HCEC 1CT (cell line): ENCODE measurements around the gene SUPT6H.
"Not testable (repeated sequence)": the region's sequence is repeated elsewhere in the genome, so short reads cannot be mapped to it uniquely, and the experiment has no call there.

Experiments used
- DNase-seq: peaks from one replicate; pipeline ENCODE4 v3.0.0-alpha.2; 2017

SUPT6H gene

DNA sequence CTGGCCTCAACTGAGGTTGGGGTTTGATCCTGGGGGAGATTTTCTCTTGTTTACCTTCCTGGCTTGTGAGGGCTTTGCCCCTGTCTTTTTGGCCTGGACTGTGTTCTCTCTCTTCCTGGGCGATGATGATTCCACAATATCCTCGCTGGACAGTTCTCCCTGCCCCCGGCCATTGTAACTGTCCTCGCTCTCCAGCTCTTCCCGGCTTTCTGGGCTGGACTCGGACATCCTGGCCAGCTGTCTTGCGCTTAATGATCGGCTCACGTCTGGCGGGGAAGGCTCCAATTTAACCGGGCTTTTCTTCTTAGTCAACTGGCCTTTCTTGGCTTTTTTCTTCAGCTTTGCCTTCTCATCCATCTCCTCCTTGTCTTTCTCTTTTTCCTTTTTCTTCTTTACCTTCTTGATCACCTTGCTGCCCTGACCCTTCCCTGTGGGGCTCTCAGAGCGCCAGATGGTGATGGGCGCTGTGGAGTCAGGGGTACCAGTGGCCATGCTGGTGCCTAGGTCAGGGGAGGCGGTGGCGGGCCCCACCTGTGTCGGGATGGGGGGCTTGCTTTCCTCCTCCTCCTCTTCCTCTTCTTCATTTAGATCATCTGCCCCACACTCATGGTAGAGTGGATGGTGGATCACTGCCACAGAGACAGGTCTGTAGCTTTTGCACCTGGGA is 41.7 kb downstream of the SUPT6H start:
- DNase-seq = no peak

DNA sequence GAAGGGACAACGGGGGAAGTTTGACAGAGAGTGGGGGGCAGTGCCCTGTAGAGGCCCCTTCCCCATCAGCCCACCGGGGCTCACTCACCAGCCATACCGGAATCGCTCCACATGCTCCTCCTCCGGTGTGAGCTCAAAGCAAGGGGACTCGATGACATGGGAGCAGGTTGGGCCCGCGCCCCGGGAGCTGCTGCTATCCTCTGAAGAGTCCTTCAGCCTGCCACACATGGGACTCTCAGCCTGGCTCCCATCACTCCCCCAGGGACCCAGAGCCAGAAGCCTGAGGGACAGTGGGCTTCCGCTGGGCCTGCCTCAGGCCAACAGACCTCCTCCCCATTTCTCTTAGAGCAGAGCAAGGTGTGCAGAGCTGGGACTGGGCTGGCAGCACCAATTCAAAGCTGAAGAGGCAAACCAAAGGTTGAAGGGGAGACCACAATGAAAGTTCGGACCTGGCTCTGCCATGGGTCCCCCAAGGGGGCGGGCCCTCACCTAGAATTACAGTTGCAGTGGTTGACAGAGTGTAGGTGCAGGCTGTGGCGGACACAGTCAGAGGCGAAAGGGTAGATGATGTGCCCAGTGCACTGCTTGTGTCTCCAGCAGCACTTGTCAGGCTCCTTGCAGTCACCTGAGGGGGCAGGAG is 42.3 kb downstream of the SUPT6H start:
- no peak for DNase-seq

DNA sequence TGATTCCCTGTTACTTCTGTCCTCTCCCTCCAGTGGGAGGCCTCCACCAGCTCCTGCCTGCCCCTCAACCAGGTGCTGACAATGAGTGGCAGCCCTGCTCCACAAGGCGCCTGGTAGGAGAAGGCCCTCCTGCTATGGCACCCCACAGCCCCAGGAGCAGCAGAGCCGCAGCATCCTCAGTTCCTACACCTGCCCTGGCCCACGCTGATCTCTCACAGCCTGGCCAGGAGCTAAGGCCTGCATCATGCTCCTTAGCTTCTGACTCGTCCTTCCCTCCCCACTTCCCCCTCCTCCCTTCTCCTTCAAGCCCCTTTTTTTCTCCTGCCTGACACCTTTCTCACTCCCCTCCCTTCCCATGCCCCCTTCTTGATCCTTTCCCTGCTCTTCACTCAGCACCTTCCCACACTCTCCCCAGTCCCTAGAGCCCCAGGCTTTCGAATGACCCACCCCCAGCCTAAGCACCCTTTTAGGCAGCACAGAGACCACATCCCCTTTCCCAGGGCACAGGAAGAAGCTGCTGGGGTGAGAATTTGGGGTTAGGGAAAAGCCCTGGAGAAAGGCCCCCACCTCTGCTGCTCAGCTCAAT is 43.2 kb downstream of the SUPT6H start:
- DNase-seq = no peak

DNA sequence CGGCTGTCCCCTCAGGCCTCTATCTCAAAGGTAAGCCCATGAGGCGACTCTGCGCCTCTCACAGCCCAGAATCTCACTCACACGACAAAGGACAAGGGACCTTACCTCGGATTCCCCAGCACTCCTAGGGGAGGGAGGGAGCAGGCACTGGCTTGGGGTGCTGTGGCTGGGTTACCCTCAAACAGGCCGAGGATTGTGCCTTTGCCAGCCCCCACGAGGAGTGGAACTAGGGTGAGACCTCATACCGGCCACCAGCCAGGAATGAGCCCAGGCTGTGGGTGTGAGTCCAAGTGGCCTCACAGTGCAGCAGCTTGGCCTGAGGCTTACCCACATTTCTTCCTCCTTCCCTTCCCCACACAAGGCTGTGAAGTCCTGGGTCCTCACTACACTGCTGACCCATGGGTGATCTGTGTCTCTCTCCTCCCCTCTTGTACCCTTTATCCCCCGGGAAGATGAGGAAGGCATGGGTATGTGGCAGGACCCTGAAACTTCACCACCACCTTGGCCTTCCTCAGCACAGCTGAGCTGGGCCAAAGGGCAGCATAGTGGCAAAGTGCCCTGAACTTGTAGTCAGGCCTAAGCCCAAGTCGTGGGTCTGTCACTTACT is 43.8 kb downstream of the SUPT6H start:
- no peak for DNase-seq

DNA sequence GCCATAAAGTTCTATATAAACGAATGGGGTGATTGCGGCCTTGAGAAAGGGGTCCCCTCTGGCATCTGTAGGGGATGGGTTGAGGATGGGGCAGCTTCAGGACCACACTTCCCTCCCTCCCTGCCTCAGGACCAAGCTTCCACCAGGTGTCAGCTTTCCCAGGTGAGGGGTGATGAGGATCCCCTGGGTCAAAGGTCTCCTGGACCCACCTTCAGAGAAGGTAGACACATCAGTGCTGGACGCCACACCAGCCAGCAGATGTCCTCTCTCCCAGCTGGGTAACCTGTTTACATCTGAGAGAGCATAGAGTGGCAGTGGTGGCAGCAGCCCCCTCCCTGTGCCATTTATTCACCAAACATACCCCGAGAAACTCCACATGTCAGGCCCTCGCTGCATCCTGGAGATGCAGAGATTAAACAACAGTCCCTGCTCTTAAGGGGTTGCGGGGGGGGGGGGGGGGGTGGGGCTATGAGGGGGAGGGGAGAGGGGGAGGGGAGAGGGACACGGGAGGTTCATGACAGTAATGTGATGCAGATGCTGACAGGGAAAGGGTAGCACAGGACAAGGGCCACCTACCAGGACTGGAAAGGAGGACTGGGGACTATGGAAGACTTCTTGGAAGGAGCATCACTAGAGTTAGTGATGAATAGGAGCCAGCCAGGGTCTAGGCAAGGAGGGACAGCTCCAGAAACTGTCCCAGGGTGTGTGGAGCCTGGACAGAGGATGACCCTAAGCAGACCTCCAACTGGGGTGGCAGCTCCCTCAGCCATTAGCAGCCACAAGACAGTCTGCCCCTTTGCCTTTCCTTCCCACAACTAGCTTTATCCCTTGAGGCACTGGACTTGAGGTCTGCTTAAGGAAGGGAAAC is 44.7 kb downstream of the SUPT6H start:
- DNase-seq = no peak

DNA sequence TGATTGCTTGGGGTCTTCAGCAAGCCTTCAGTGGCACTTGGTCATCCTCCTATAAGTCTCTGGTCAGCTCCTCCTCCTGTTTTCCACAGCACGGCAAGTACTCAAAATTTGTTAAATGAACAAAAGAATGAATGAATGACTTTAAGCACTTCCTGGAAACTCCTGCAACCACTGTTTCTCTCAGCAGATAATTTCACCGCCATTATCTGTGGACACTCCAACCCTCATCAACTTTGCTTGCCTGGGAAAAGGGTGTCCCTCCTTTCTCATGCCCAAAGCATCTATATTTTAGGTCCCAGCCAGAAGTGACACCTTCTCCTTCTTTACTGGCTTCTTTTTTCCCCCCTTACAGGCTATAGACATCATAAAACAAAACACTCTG is 45.3 kb downstream of the SUPT6H start:
- DNase-seq = no peak

DNA sequence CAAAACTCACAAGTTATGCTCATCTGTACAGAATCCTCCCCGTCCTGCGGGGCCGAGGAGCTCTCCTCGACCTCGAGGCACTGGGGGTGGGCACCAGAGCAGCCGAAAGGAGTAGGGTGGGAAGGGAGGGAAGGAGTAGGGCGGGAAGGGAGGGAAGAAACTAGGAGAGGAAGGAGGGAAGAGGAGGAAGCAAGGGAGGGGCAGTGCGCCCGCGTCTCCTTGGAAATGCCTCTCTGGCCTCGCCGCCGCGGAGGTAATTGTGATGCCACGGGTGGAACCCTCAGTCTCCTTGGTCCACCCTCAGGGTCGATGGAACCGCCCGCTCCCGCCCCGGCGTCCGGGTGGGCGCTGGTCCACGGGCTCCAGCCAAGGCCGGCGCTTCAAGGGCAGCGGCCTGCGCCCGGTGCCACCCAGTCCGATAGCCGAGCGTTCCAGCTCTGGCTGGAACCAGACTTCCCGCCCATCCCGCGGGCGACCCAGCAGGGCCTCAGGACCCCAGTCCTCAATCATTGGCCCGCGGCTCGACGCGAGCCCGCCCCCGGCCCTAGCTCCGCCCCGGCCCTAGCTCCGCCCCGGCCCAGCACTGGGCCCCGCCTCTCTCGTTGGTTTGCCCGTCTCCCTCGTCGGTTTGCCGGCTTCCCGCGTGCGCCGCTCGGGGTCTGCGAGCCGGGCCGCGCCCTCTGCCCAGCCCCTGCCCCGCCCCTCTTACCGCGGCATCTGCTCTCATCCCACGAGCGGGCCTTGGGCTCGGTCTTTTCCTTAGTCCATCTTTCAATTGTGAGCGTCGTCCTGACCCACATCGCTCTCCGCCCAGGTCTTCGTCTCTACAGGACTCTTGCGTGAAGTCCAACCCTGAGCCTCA is 49.1 kb downstream of the SUPT6H start:
- DNase-seq = peak; percentile 87

DNA sequence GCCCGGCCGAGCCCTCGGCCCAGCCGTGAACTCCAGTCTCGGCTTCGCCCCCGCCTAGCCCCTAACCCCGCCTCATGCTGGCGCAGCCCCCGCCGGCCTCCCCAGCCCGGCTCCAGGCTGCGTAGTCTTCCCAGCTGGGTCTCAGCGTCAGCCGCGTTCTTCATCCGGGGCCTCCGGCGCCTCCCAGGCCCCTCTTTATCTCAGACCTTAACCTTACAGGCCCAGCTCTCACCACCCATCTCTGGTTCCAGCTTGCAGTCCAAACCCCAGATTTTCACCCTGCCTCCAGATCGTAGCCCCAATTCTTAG is 49.7 kb downstream of the SUPT6H start, which contains the start of gene PROCA1:
PROCA1 (minus strand) TSS at position 166 of the 309 bp plus-strand sequence. CDS start 228 bp downstream, outside the sequence.
- no peak for DNase-seq

DNA sequence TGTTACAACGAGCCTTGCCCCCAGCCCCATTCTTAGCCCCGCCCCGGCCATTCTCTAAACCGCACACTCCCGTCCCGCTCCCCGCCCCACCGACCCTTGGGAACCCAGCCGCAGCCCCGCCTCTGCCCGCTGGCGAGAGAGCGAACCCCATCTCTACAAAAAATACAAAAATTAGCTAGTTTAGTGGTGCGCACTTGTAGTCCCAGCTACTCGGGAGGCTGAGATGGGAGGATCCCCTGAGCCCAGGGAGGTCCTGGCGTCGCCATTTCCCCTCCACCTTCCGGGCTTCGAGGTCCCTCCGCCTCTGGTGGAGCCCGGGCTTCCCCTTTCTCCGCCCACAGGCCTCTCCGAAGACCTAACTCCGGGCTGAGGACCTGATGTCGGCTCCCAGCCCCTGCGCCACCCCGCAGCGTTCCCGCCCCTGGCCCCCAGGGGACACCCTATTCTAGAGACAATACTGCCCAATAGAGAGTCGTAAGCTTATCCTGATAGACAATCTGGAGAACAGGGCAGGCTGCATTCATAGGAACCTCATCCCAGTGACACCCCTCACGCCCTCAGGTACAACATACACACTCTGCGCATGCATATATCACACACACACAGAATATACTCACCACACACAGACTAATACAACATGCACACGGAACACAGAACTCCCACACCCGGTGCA is 50.2 kb downstream of the SUPT6H start:
- no peak for DNase-seq

DNA sequence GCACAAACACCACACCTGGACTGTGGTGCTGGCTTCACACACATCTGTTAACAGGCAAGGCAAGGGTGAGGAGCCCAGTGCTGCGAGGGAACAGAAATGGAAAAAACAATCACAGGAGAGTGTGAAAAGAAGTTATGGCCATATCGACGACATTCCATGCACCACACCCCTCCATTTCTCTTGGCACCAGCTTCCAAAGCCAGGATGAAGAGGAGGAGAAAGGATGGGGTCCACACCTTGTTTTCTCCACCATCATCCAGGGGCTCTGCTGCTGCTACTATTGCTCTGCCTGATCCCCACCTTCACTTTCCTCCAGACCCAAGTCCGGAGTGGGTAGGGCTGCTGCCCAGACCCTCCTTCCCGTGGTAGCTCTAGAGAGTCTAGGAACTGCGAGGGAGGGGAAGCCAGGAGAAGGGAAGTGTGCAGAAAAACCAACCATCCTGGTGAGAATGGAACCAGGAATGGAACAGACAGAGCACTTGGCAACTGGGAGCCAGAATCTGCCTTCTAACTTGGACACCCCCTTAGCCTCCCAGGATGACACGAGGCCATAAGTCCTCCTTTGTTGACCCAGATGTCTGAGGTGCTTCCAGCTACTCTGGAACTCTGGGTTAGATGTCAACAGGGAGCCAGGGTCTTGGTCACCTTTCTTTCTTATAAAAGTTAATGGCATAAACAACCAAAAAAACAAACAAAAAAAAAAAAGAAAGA is 50.9 kb downstream of the SUPT6H start:
- no peak for DNase-seq

DNA sequence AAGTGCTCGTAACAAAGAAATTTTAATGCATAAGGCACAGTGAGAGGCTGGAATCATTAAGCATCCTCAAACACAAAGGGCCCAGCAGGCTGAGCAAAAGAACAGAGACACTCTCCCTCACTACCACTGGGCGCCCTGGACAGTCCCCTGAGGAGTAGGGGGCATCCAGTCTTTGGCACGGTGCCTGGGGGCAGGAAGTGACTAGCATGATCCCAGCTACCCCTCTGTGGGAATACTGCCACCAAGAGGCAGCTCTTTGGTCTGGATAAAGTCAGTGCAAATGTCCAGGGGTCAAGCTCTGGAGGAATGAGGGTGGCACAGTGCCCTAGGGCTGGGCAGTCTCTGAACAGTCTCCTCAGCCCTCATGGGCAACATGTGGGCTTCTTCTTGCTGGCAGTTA is 52.3 kb downstream of the SUPT6H start:
- DNase-seq = no peak

DNA sequence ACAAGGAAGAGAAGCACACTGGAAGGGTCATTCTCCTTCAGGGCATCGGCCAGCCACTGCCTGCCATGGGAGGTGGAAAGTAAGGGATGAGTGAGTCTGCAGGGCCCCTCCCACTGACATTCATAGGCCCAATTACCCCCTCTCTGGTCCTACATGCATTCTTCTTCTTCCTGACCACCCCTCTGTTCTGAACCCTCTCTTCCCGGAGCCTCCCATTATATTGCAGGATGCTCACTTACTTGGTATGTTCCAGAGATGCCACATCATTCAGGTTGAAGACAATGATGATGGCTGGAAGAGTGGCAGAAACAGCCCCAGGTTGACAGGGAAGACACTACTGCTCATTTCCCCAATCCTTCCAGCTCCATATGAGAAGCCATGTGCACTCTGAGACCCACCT is 53.2 kb downstream of the SUPT6H start:
- DNase-seq = no peak

DNA sequence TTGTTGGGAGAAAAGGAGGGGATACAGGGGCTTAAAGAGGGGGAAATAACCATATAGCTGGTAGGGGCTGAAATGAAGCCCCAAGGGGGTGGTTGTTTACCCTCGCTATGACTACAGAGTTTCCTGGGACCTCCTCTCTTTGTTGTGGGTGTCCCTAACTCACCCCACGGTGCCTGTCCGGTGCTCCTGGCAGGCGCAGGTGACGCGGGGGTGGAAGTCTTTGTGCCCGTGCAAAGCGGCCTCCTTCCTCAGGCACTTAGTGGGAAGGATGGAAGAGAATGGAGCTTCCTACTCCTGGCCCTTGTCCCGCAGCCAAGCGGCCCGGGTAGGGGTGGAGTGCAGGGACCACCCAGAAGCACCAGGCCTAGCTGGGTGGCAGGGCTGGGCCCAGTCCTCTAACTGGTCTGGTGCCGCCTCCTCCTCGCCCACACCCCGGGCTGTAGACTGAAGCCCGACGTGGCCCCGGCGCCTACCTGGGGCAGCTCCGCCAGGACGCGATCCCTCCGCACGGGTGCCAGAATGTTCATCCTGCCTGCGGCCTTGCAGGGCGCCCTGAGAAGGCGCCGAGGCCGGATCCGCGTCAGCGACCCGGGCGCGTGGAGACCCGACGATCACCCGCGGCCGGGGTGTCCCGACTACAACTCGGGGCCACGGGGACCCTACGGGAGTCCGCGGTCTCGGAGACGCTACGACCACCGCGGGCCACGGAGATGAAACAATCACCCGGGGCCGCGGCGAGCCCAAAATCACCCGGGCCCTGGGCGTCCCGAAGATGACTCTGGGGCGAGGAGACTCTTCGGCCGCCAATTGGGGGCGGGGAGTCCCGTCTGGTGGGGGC is 55.0 kb downstream of the SUPT6H start:
- peak; percentile 47 for DNase-seq

DNA sequence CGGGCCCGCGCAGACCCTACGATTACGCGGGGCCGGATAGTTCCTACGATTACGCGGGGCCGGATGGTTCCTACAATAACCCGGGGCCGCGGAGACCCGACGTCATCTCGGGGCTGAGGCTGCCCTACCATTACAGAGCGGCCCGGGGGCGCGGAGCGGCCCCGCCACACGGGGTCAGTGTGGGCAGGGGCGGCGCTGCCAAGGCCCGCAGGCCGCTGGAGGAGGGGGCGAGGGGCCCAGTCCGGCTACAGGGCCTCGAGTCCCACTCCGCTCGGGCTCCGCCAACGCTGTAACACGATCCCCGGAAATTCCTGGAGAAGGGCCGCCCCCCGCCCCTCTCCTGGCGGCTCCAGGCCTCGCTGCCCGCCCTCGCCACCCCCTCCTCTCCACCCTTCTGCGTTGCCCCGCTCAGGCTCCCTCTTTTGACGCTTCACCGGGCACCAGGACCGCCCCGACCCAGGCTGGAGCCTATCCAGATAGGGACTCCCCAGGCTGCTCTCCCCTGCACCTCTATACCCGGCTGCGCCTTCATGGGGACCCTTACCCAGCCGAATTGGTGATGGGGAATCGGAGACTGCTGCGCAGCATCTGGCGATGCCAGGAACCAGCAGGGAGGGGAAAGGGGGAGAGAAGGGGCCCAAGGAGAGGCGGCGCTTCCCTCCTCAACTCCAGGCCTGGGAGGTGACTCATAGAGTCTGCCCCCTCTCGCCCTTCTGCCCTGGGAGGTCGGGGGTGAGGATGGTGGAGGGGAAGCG is 55.8 kb downstream of the SUPT6H start, which contains the start of gene RAB34:
RAB34 (minus strand) TSS at position 291 of the 755 bp plus-strand sequence. CDS start 602 bp downstream, outside the sequence.
- DNase-seq = peak; percentile 83

DNA sequence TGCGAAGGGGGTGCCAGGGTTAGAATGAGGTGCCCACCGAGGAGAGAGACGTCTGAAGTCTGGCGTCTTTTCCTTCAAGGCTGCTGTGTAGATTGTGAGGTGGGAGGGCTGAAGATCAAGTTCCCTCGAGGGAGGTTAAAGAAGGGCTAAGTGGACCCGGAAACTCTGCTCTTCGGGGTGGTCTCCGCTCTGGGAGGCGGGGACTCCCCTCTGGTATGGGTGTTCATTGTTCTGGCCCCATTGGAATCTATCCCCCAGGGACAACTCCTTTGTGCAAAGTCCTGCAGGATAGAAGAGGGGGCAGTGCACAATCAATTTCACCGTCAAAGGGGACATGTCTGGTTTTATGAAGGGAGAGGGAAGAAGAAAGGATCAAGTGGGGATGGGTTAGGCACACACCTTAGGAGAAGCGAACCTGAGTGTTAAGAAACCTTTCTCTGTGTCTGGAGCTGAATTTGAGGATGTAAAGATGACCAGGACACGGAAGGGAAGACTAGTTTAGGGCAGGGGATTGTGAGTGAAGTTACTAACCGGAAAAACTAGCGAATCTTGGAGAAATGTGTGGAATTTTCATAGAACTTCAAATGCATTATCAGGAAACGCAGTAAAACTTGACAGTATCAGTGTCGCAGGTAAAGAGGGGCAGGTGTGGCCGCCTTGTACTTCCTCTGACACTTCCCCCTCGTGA is 56.5 kb downstream of the SUPT6H start:
- DNase-seq = no peak

DNA sequence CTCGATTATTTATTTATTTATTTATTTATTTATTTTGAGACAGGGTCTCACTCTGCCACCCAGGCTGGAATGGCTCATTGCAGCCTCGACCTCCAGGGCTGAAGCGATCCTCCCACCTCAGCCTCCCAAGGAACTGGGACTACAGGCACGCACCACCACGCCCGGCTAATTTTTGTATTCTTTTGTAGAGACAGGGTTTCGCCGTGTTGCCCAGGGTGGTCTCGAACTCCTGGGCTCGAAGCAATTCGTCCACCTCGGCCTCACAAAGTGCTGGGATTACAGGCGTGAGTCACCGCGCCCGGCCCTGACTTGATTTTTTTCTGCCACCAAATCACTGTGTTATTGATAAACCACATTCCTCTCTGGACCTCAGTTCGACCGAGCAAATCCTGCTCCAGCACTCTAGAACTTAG is 57.0 kb downstream of the SUPT6H start:
- DNase-seq = no peak

DNA sequence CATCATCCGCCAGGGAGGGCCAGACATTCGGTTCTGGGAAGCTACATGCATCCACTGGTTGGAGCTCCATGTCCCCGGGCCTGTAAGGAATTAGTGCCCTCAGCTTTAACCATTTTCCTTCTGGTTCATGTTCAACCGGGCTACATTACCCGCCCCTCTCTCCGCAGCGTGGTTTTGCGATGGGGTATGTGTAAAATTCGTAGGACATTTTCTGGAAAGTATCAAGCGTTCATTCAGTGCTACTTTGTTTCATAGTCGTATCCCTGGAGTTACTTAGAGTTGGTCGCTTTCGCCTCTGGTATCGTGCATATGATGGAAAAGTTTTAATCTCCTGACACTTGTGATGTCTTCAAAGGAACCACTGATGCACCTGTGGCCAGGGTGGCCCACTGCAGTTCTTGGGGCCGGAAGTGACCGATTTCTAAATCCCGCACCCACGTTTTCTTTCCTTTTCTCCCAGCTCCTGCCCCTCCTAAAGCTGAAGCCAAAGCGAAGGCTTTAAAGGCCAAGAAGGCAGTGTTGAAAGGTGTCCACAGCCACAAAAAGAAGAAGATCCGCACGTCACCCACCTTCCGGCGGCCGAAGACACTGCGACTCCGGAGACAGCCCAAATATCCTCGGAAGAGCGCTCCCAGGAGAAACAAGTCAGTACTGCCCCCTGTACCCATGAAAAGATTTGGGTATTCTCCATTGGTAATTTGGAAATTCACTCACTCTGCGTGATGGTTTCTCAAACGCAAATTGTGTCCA is 58.4 kb downstream of the SUPT6H start:
- DNase-seq = no peak

DNA sequence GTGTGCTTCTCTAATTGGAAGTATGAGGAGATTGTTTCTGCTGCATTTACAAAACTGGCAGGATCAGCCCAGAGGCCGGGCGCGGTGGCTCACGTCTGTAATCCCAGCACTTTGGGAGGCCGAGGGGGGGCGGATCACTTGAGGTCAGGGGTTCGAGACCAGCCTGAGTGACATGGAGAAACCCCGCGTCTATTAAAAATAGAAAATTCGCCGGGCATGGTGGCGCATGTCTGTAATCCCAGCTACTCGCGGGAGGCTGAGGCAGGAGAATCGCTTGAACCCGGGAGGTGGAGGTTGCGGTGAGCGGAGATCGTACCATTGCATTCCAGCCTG is 59.0 kb downstream of the SUPT6H start:
- DNase-seq = not testable (repeated sequence)
